HG03378 (cell line): ENCODE data around the gene SLC6A7.

Experiments used
- ATAC-seq: cut with Tn5 transposase; IDR thresholded peaks from one replicate; pipeline ENCODE4 v1.9.1; 2021; ENCODE audit warnings: mild to moderate bottlenecking, moderate library complexity; ENCODE audit not compliant: unreplicated experiment

The SLC6A7 gene

GRCh38 chr5:150189728-150190502, at the start of gene SLC6A7:
Gene SLC6A7 (plus strand): TSS chr5:150190062. CDS start chr5:150190328, 266 bp downstream.
- no peak for ATAC-seq

GRCh38 chr5:150140830-150141229, 49.0 kb upstream of the SLC6A7 start:
- ATAC-seq, result no peak

- ATAC-seq, result no peak
Measured at GRCh38 chr5:150141544-150142184, 48.2 kb upstream of the SLC6A7 start.

DNA sequence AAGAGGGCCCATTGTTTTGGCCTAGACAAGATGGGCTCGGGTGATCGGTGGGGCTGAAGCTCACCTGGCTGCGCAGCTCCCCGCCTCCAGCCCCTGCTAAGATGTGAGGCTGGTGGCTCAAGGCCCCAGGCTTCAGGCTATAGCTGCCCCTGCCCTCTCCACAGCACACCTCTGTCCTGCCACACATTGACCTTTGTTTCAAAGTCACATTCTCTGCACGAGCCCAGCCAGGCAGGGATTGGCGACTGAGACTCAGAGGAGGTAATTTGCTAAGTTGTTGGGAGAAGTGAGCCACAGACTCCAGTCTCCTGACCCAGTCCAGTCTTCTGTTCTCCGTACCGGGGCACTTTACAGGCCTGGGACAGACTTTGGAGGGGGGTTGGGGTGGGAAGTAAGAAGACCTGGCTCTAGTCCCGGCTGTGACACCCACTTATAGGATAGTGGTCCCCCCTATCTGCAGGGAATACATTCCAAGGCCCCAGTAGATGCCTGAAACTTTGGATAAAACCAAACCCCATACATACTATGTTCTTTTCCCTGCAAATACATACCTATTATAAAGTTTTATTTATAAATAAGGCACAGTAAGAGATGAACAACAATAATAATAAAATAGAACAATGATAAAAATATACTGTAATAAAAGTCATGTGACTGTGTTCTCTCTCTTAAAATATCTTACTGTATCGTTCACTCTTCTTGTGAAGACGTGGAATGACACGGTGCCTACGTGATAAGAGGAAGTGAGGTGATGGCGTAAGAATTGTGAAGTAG, 47.5 kb upstream of the SLC6A7 start:
- no peak for ATAC-seq

DNA sequence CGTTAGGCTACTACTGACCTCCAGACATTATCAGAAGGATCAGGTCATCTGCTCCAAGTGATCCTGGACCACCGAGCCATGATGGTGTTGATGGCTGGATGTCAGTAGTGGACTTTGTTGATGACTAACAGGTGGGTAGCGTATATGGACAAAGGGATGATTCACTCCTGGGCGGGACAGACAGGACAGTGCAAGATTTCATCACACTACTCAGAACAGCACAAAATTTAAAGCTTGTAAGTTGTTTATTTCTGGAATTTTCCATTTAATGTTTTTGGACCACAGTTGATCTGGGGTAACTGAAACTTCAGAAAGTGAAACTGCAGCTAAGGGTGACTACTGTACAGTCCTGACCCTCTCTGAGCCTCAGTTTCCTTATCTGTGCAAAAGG, 46.9 kb upstream of the SLC6A7 start:
- no peak for ATAC-seq

DNA sequence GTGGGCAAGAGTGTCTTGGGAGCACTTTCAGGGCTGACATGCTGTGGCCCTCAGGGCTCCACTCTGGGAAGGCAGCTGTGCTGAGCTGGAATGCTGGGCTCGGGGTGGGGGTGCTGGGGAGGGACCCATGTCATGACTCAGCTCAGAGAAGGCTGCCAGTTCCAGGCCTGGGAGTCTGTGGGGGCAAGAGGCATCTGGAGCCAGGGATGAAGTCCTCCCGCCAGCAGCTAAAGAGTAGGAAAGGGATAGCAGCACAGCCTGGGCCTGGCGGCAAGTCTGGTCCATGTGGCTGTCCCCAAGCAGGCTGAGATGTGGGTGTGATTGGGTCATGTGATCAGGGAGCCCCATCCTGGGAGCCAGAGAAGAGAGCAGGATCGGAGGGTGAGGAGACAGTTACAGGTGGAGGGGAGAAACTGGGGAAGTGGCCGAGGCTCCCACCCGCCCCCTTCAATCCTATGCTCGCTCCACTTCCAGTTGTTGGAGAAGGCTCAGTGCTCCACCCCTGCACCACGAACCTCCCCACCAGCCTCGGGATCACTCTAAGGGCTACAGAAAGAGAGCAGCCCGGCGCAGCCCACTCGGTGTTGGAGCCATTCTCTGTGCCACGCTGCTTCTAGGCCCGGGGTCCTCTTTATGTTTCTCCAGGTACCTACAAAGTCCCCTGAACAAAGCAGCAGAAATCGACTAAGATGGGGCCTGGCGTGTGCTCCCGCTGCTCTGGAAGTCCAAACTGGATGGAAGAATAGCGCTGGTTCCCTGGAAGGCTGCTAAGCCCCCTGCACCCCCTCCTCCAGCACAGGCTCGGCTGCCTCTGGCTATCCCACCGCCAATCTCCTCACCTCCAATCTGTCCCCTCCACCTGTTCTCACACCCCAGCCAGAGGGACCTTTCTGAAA, 46.3 kb upstream of the SLC6A7 start:
- ATAC-seq, result no peak

GRCh38 chr5:150144246-150144801, 45.5 kb upstream of the SLC6A7 start:
- no peak for ATAC-seq

GRCh38 chr5:150144879-150145278, 45.0 kb upstream of the SLC6A7 start:
- no peak for ATAC-seq

DNA sequence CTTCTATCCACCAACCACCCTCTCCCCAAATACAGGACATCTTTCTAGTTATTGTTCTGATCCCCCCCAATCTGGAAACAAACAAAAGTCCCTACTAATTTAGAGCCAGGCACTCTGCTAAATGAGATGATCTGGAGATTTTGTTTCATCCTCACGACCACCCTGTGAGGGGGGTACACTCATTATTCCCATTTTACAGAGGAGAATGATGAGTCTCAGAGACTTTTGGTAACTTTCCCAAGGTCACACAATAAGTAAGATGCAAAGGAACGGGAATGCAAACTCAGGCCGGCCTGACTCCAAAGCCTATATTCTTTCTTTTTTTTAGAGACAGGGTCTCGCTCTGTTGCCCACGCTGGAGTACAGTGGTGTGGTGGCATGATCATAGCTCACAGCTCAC, 43.6 kb upstream of the SLC6A7 start:
- ATAC-seq, result no peak

- ATAC-seq, result no peak
Measured at GRCh38 chr5:150146862-150147601, 42.8 kb upstream of the SLC6A7 start.

GRCh38 chr5:150147670-150148069, 42.2 kb upstream of the SLC6A7 start:
- ATAC-seq, result no peak

DNA sequence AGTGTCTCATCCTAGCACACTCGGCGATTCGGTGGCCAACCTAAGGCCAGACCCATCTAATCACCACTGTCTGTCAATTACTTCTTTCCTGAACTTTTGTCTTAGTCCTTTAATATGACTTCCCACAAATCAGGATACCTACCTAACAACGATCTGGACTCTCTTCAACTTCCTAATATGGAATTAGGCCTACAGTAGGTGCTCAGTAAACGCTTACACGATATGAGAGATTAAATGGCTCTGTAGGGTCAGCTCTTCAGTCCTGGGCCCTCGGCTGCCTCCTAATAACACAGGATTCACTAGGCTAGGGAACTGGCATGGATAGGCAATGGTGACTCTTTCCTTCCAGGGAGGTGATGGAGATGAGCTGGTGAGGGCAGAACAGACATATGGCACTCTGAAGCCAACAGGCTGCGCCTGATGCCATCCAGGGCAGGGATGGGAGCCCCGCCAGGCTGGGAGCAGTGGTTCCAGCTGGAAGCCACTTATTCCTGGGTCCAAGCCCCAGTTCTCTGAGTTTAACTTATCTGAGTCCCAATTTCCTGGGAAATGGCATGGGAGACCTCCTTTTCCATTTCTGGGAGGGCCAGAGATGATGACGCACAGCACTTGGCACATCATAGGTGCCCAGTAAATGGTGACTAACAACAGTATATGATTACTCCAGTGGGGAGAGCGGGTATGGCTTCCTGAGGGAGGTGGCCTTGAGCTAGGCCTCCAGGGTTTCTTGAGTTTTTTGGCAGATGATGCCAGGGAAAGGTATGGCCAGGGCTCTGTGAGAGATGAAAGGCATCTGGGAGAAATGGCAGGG, 41.5 kb upstream of the SLC6A7 start:
- no peak for ATAC-seq

GRCh38 chr5:150149618-150150017, 40.2 kb upstream of the SLC6A7 start:
- ATAC-seq, result no peak

DNA sequence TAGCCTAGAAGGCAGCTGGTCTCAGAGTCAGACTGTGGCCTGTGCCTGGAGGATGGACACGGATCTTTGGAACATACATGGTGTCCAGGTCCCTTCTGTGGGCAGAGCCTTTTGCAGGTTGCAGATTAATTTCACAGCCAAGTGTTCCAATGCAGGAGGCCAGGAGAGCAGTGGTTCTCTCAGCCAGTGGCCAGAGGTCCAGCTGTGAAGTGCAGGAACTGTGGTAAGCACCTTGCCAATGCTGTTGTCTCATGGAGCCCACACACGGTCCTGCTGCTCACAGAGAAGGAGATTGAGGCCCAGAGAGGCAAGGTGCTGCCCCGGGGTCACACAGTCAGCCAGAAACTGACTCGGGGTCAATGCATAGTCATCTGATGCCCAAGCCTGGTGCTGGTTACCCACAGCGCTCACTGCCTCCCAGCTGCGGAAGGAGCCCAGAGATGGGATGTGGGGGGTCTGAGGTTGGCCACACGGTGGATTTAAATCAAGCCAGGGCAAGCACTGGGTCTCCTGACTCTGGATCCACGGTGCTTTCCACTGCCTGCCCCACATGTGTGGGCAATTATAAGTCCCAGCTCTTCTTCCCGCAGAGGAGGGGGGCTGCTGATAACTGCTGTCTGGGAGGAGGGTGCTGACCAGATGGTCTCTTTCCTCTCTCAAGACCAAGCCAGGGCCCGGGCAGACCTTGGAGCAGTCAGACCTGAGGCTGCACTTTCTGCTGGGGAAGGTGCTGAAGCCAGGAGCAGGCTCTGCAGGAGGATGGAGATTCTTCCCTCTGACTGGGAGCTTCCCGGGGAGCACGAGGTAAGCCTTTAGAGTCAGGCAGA, 37.0 kb upstream of the SLC6A7 start:
- ATAC-seq, result no peak

- ATAC-seq, result no peak
Measured at GRCh38 chr5:150153483-150153882, 36.4 kb upstream of the SLC6A7 start.

DNA sequence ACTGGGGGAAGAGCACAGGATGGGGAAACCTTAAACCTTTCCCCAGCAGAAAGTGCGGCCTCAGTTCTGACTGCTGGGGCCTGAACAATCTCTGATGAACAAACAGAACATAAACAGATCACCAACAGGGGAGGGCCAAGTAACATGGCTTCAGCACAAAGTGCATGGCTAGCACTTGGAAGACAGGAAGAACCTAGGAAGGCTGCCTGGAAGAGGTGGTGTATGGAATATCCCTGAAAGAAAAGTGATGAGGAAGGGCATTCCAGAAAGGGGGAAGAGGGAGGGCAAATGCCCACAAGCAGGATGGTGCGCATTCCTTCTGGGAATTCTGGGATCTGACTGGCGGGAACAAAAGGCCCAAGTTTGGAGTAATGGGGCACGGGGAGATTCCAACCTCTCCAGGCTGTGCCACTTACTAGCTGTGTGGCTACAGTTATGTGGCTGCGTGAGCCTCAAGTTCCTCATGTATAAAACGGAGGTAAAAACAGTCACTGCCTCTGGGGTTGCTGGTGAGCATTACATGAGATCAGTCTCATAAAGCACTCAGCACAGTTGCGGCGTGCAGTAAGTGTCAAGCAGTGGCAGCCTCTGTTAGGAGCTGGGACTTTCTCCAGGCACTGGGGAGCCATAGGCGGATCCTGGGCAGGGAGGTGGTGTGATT, 35.8 kb upstream of the SLC6A7 start:
- ATAC-seq, result no peak

- ATAC-seq, result no peak
Measured at GRCh38 chr5:150154618-150155128, 35.2 kb upstream of the SLC6A7 start.
